Measurements from ENCODE around the gene DIAPH3. TPM values are rescaled to one million over a fixed set of nuclear protein-coding genes. Genes with fewer than 3 reads are reported as not detected.

The DIAPH3 gene
- total and polyA plus RNA-seq, 4 experiments from 2014 or later, result 0.03 TPM; not detected in 3

GRCh38 chr13:59885076-59885475, 278.7 kb downstream of the DIAPH3 start:
- H3K27ac ChIP-seq (ENCODE audit: low read depth, low read length), result no peak overlapping the region
- no peaks in the 10 kb centered on the region for H3K4me1 Mint-ChIP-seq
- ChIA-PET POLR2A (ENCODE audit: partially characterized antibody) (no interaction called here), CTCF (ENCODE audit: partially characterized antibody) (interaction anchor here (1.0 kb wide), 1 partner anchor 9 kb away, joined by 4 read pairs; no protein-coding TSS in a partner anchor)
- H3K27me3 Mint-ChIP-seq, result no peaks in the 10 kb centered on the region
- H3K4me1 ChIP-seq (ENCODE audit: insufficient read depth, low read length), result no peaks in the 10 kb centered on the region
- no peak for DNase-seq
- H3K27ac Mint-ChIP-seq, result no peak overlapping the region
- H3K9me3 ChIP-seq (ENCODE audit: control insufficient read depth in 1 of 2, low read length in 2 of 2), result no peaks in the 10 kb centered on the region
- H3K36me3 ChIP-seq (ENCODE audit: insufficient read depth, low read length), result no peaks in the 10 kb centered on the region
- H3K4me3 ChIP-seq (ENCODE audit: low read length in 2 of 2), result no peak overlapping the region
- no peaks in the 10 kb centered on the region for H3K27me3 ChIP-seq (ENCODE audit: insufficient read depth, low read length)
- H3K9me3 Mint-ChIP-seq, result no peaks in the 10 kb centered on the region
- H3K4me3 Mint-ChIP-seq, result no peak overlapping the region
- intact Hi-C loops (cut with micrococcal nuclease), result no loop called here
- H3K36me3 Mint-ChIP-seq, result no peaks in the 10 kb centered on the region

GRCh38 chr13:59883885-59884284, 279.8 kb downstream of the DIAPH3 start:
- no peaks in the 10 kb centered on the region for H3K9me3 ChIP-seq (ENCODE audit: control insufficient read depth in 1 of 2, low read length in 2 of 2)
- no peaks in the 10 kb centered on the region for H3K36me3 ChIP-seq (ENCODE audit: insufficient read depth, low read length)
- H3K27ac Mint-ChIP-seq, result no peak overlapping the region
- H3K4me3 Mint-ChIP-seq, result no peak overlapping the region
- CTCF ChIA-PET (ENCODE audit: partially characterized antibody), result no interaction called here
- POLR2A ChIA-PET (ENCODE audit: partially characterized antibody), result interaction anchor here (0.8 kb wide), 1 partner anchor 461 kb away, joined by 4 read pairs; no protein-coding TSS in a partner anchor
- H3K36me3 Mint-ChIP-seq, result no peaks in the 10 kb centered on the region
- intact Hi-C loops (cut with micrococcal nuclease), result no loop called here
- no peaks in the 10 kb centered on the region for H3K27me3 ChIP-seq (ENCODE audit: insufficient read depth, low read length)
- DNase-seq, result no peak
- no peaks in the 10 kb centered on the region for H3K27me3 Mint-ChIP-seq
- H3K27ac ChIP-seq (ENCODE audit: low read depth, low read length), result no peak overlapping the region
- no peaks in the 10 kb centered on the region for H3K9me3 Mint-ChIP-seq
- no peaks in the 10 kb centered on the region for H3K4me1 Mint-ChIP-seq
- H3K4me3 ChIP-seq (ENCODE audit: low read length in 2 of 2), result no peak overlapping the region
- no peaks in the 10 kb centered on the region for H3K4me1 ChIP-seq (ENCODE audit: insufficient read depth, low read length)

- H3K27ac Mint-ChIP-seq, result no peak overlapping the region
- Histone ChIP-seq H3K27me3 (ENCODE audit: insufficient read depth, low read length) (no peaks in the 10 kb centered on the region), H3K36me3 (ENCODE audit: insufficient read depth, low read length) (no peaks in the 10 kb centered on the region), H3K27ac (ENCODE audit: low read depth, low read length) (no peak overlapping the region), H3K4me1 (ENCODE audit: insufficient read depth, low read length) (no peaks in the 10 kb centered on the region), H3K4me3 (ENCODE audit: low read length in 2 of 2) (no peak overlapping the region), H3K9me3 (ENCODE audit: control insufficient read depth in 1 of 2, low read length in 2 of 2) (no peaks in the 10 kb centered on the region)
- CTCF ChIA-PET (ENCODE audit: partially characterized antibody), result no interaction called here
- H3K27me3 Mint-ChIP-seq, result no peaks in the 10 kb centered on the region
- H3K36me3 Mint-ChIP-seq, result no peaks in the 10 kb centered on the region
- H3K4me3 Mint-ChIP-seq, result no peak overlapping the region
- DNase-seq, result no peak
- H3K9me3 Mint-ChIP-seq, result no peaks in the 10 kb centered on the region
- POLR2A ChIA-PET (ENCODE audit: partially characterized antibody), result no interaction called here
- intact Hi-C loops (cut with micrococcal nuclease), result no loop called here
- H3K4me1 Mint-ChIP-seq, result no peaks in the 10 kb centered on the region
Observed at GRCh38 chr13:59880468-59880867, 283.3 kb downstream of the DIAPH3 start.

DNA sequence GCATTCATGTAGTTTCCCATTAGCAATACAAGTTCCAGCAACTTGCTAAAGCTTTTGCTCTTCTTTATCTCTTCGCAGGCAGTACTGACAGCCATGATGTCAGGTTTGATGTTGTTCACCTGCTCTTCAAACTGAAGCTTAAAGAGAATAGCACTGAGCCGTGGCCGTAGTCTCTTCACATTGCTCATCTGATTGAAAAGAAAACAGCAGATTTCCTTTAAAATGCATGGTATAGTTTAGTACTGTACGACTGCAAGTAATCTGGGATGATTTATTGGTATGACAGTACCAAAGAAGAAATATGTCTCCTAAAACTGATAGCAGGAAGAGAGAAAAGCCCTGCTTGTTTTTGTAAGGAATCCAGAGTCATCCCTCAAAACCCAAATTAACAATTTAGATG, 284.4 kb downstream of the DIAPH3 start:
- Histone ChIP-seq H3K4me1 (ENCODE audit: insufficient read depth, low read length) (no peaks in the 10 kb centered on the region), H3K4me3 (ENCODE audit: low read length in 2 of 2) (no peak overlapping the region), H3K36me3 (ENCODE audit: insufficient read depth, low read length) (no peaks in the 10 kb centered on the region), H3K9me3 (ENCODE audit: control insufficient read depth in 1 of 2, low read length in 2 of 2) (no peaks in the 10 kb centered on the region), H3K27ac (ENCODE audit: low read depth, low read length) (no peak overlapping the region), H3K27me3 (ENCODE audit: insufficient read depth, low read length) (no peaks in the 10 kb centered on the region)
- Mint-ChIP-seq H3K27me3 (no peaks in the 10 kb centered on the region), H3K4me1 (no peaks in the 10 kb centered on the region), H3K4me3 (no peak overlapping the region), H3K36me3 (no peaks in the 10 kb centered on the region), H3K27ac (no peak overlapping the region), H3K9me3 (no peaks in the 10 kb centered on the region)
- ChIA-PET POLR2A (ENCODE audit: partially characterized antibody) (no interaction called here), CTCF (ENCODE audit: partially characterized antibody) (no interaction called here)
- DNase-seq, result no peak
- intact Hi-C loops (cut with micrococcal nuclease), result no loop called here

- no peaks in the 10 kb centered on the region for H3K4me1 ChIP-seq (ENCODE audit: insufficient read depth, low read length)
- H3K9me3 ChIP-seq (ENCODE audit: control insufficient read depth in 1 of 2, low read length in 2 of 2), result no peaks in the 10 kb centered on the region
- H3K36me3 ChIP-seq (ENCODE audit: insufficient read depth, low read length), result no peaks in the 10 kb centered on the region
- intact Hi-C loops (cut with micrococcal nuclease), result no loop called here
- H3K27ac ChIP-seq (ENCODE audit: low read depth, low read length), result no peak overlapping the region
- DNase-seq, result no peak
- Mint-ChIP-seq H3K4me1 (no peaks in the 10 kb centered on the region), H3K9me3 (no peaks in the 10 kb centered on the region), H3K4me3 (no peak overlapping the region), H3K27me3 (no peaks in the 10 kb centered on the region), H3K27ac (no peak overlapping the region), H3K36me3 (no peaks in the 10 kb centered on the region)
- ChIA-PET CTCF (ENCODE audit: partially characterized antibody) (no interaction called here), POLR2A (ENCODE audit: partially characterized antibody) (no interaction called here)
- H3K4me3 ChIP-seq (ENCODE audit: low read length in 2 of 2), result no peak overlapping the region
- no peaks in the 10 kb centered on the region for H3K27me3 ChIP-seq (ENCODE audit: insufficient read depth, low read length)
Observed at GRCh38 chr13:59877933-59878332, 285.8 kb downstream of the DIAPH3 start.

- POLR2A ChIA-PET (ENCODE audit: partially characterized antibody), result no interaction called here
- no peak overlapping the region for H3K27ac Mint-ChIP-seq
- H3K36me3 ChIP-seq (ENCODE audit: insufficient read depth, low read length), result no peaks in the 10 kb centered on the region
- H3K4me3 ChIP-seq (ENCODE audit: low read length in 2 of 2), result no peak overlapping the region
- H3K36me3 Mint-ChIP-seq, result no peaks in the 10 kb centered on the region
- intact Hi-C loops (cut with micrococcal nuclease), result no loop called here
- no peak overlapping the region for H3K27ac ChIP-seq (ENCODE audit: low read depth, low read length)
- no peaks in the 10 kb centered on the region for H3K27me3 Mint-ChIP-seq
- H3K4me3 Mint-ChIP-seq, result no peak overlapping the region
- no peaks in the 10 kb centered on the region for H3K4me1 ChIP-seq (ENCODE audit: insufficient read depth, low read length)
- peaks cover 0 to 2% (median 0%) of the 10 kb centered on the region in 8 donors for H3K9me3 Mint-ChIP-seq
- CTCF ChIA-PET (ENCODE audit: partially characterized antibody), result no interaction called here
- H3K4me1 Mint-ChIP-seq, result no peaks in the 10 kb centered on the region
- DNase-seq, result no peak
- H3K27me3 ChIP-seq (ENCODE audit: insufficient read depth, low read length), result no peaks in the 10 kb centered on the region
- no peaks in the 10 kb centered on the region for H3K9me3 ChIP-seq (ENCODE audit: control insufficient read depth in 1 of 2, low read length in 2 of 2)
Observed at GRCh38 chr13:59874973-59875372, 288.8 kb downstream of the DIAPH3 start.

DNA sequence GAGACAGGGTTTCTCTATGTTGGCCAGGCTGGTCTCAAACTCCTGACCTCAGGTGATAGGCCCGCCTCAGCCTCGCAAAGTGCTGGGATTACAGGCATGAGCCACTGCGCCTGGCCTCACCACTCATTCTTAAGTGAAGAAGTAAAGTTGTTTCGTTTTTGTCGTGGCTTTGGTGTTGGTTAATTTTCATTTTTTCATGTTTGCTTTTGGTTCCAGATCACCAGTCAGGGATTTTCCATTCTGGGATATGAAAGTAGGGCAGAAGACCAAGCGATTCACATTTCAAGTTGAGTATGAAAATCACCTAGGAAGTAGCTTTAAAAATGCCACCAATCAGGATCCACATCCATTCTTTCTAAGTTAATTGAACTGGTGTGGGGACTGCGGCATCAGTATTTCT, 289.9 kb downstream of the DIAPH3 start:
- no peak overlapping the region for H3K4me3 ChIP-seq (ENCODE audit: low read length in 2 of 2)
- DNase-seq, result no peak
- POLR2A ChIA-PET (ENCODE audit: partially characterized antibody), result no interaction called here

GRCh38 chr13:59873309-59873708, 290.4 kb downstream of the DIAPH3 start:
- Mint-ChIP-seq H3K36me3 (no peaks in the 10 kb centered on the region), H3K4me1 (no peaks in the 10 kb centered on the region), H3K4me3 (no peak overlapping the region), H3K27me3 (no peaks in the 10 kb centered on the region), H3K9me3 (peaks cover 0 to 2% (median 0%) of the 10 kb centered on the region in 8 donors), H3K27ac (no peak overlapping the region)
- Histone ChIP-seq H3K27ac (ENCODE audit: low read depth, low read length) (no peak overlapping the region), H3K36me3 (ENCODE audit: insufficient read depth, low read length) (no peaks in the 10 kb centered on the region), H3K27me3 (ENCODE audit: insufficient read depth, low read length) (no peaks in the 10 kb centered on the region), H3K4me1 (ENCODE audit: insufficient read depth, low read length) (no peaks in the 10 kb centered on the region), H3K4me3 (ENCODE audit: low read length in 2 of 2) (no peak overlapping the region), H3K9me3 (ENCODE audit: control insufficient read depth in 1 of 2, low read length in 2 of 2) (no peaks in the 10 kb centered on the region)
- intact Hi-C loops (cut with micrococcal nuclease), result no loop called here
- DNase-seq, result no peak
- POLR2A ChIA-PET (ENCODE audit: partially characterized antibody), result no interaction called here
- CTCF ChIA-PET (ENCODE audit: partially characterized antibody), result no interaction called here

More for the DNA sequence above, 289.9 kb downstream of the DIAPH3 start:
- Mint-ChIP-seq H3K27me3 (no peaks in the 10 kb centered on the region), H3K27ac (no peak overlapping the region), H3K36me3 (no peaks in the 10 kb centered on the region), H3K4me3 (no peak overlapping the region), H3K4me1 (no peaks in the 10 kb centered on the region), H3K9me3 (peaks cover 0 to 2% (median 0%) of the 10 kb centered on the region in 8 donors)
- Histone ChIP-seq H3K27ac (ENCODE audit: low read depth, low read length) (no peak overlapping the region), H3K27me3 (ENCODE audit: insufficient read depth, low read length) (no peaks in the 10 kb centered on the region), H3K9me3 (ENCODE audit: control insufficient read depth in 1 of 2, low read length in 2 of 2) (no peaks in the 10 kb centered on the region), H3K4me1 (ENCODE audit: insufficient read depth, low read length) (no peaks in the 10 kb centered on the region), H3K36me3 (ENCODE audit: insufficient read depth, low read length) (no peaks in the 10 kb centered on the region)
- intact Hi-C loops (cut with micrococcal nuclease), result no loop called here
- CTCF ChIA-PET (ENCODE audit: partially characterized antibody), result no interaction called here

All from CD4-positive, alpha-beta memory T cell (primary cell).